ENCODE measurements around the gene KCNK16.

Gene KCNK16

GRCh38 chr6:39341352-39341751, 18.9 kb upstream of the KCNK16 start:
- Histone ChIP-seq H3K4me1 (ENCODE audit: low read depth, poor library complexity, severe bottlenecking) (no peaks in the 10 kb centered on the region), H3K79me2 (ENCODE audit: insufficient read depth, low read depth) (no peaks in the 10 kb centered on the region), H3K4me2 (no peak overlapping the region), H3K4me3 (IDR thresholded peaks at IDR 0.05; ENCODE audit: insufficient read depth, low read depth, low read length) (no peak overlapping the region), H3K27ac (no peak overlapping the region), H3K27me3 (ENCODE audit: insufficient read depth, low read depth) (no peaks in the 10 kb centered on the region), H2AFZ (ENCODE audit: low read depth) (no peak overlapping the region), H4K20me1 (ENCODE audit: insufficient read depth) (no peaks in the 10 kb centered on the region), H3K36me3 (ENCODE audit: insufficient read depth) (no peaks in the 10 kb centered on the region), H3K9ac (no peak overlapping the region)
- TF ChIP-seq, protein P1, sequence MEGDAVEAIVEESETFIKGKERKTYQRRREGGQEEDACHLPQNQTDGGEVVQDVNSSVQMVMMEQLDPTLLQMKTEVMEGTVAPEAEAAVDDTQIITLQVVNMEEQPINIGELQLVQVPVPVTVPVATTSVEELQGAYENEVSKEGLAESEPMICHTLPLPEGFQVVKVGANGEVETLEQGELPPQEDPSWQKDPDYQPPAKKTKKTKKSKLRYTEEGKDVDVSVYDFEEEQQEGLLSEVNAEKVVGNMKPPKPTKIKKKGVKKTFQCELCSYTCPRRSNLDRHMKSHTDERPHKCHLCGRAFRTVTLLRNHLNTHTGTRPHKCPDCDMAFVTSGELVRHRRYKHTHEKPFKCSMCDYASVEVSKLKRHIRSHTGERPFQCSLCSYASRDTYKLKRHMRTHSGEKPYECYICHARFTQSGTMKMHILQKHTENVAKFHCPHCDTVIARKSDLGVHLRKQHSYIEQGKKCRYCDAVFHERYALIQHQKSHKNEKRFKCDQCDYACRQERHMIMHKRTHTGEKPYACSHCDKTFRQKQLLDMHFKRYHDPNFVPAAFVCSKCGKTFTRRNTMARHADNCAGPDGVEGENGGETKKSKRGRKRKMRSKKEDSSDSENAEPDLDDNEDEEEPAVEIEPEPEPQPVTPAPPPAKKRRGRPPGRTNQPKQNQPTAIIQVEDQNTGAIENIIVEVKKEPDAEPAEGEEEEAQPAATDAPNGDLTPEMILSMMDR (conservative IDR thresholded peaks at IDR 0.05; ENCODE audit: low read depth, low read length): no peak

DNA sequence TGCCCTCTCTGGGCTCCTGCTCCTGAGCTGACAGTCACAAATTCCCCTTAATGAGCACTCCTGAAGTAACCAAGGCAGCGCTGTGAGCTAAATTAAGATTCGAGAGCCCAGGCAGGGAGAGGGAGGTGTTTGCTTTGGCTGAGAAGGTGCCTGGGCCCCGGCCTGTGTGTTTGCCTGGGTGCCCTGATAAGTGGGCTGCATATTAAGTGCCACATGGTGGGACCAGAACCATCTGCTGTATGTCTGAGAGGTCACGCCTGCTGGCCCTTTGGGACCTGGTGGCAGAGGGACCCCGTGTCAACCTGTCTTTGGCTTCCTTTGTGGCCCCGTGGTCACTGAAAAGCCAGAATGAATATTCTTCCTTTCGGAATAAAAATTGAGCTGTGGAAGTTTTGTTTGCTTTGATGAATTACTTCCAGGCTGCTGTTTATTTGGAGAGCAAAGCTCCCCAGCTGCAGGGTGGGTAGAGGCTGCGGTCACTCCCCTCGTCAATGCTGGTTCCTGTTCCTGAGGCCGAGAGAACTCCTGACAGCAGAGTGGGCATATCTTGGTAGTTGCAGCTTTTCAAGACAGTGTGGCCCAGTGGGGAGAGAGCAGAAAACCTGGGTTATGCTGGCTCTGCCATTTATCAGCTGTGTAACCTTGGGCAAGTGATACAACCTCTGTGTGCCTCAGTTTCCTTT, 17.5 kb upstream of the KCNK16 start:
- H4K20me1 ChIP-seq (ENCODE audit: insufficient read depth): no peaks in the 10 kb centered on the region
- no peaks in the 10 kb centered on the region for H3K27me3 ChIP-seq (ENCODE audit: insufficient read depth, low read depth)
- TF ChIP-seq, protein P1 (conservative IDR thresholded peaks at IDR 0.05; ENCODE audit: low read depth, low read length): no peak
- no peak overlapping the region for H3K9ac ChIP-seq
- no peaks in the 10 kb centered on the region for H3K36me3 ChIP-seq (ENCODE audit: insufficient read depth)
- H3K4me1 ChIP-seq (ENCODE audit: low read depth, poor library complexity, severe bottlenecking): no peaks in the 10 kb centered on the region
- H2AFZ ChIP-seq (ENCODE audit: low read depth): no peak overlapping the region
- H3K27ac ChIP-seq: no peak overlapping the region
- no peak overlapping the region for H3K4me3 ChIP-seq (IDR thresholded peaks at IDR 0.05; ENCODE audit: insufficient read depth, low read depth, low read length)
- H3K79me2 ChIP-seq (ENCODE audit: insufficient read depth, low read depth): no peaks in the 10 kb centered on the region
- no peak overlapping the region for H3K4me2 ChIP-seq

DNA sequence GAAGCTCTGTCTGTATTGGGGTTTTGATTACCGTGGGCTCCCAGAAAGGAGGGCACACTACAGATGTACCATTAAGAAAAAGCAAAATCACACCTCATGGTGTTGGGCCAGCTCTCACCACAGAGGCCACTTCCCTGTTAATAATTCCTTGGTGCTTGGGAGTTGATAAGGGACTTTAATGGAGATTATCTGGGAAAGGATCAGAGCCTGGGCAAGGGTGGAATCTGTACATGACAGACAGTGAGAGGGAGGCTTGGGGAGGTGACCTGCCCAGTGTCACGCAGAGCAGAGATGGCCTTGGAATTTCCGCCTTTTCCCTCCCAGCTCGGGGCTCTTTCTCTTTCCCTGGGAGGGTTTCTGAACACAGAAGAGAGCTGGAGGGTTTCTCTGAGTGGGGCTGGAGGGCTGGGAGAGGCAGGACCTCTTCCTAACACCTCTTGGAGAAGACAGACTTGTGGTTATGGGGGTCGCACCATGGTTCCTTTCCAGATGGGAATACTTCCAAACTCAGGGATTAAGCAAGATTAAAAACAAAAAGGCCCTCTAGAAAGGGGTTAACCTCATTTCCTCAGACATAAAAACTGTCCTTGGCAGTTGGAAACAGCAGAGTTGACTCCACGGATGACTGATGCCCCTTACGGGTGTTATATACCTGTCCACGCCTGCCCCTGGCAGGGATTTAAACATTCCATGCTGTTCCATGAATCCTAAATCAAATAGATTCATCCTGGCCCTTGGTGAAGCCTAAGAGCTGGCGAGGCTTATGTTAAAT, 16.8 kb upstream of the KCNK16 start:
- no peaks in the 10 kb centered on the region for H3K79me2 ChIP-seq (ENCODE audit: insufficient read depth, low read depth)
- H3K4me1 ChIP-seq (ENCODE audit: low read depth, poor library complexity, severe bottlenecking): no peaks in the 10 kb centered on the region
- no peak overlapping the region for H2AFZ ChIP-seq (ENCODE audit: low read depth)
- no peaks in the 10 kb centered on the region for H4K20me1 ChIP-seq (ENCODE audit: insufficient read depth)
- TF ChIP-seq, protein P1 (conservative IDR thresholded peaks at IDR 0.05; ENCODE audit: low read depth, low read length): no peak
- no peak overlapping the region for H3K9ac ChIP-seq
- H3K36me3 ChIP-seq (ENCODE audit: insufficient read depth): no peaks in the 10 kb centered on the region
- H3K4me3 ChIP-seq (IDR thresholded peaks at IDR 0.05; ENCODE audit: insufficient read depth, low read depth, low read length): no peak overlapping the region
- no peak overlapping the region for H3K27ac ChIP-seq
- no peak overlapping the region for H3K4me2 ChIP-seq
- H3K27me3 ChIP-seq (ENCODE audit: insufficient read depth, low read depth): no peaks in the 10 kb centered on the region

- Histone ChIP-seq H3K27ac (no peak overlapping the region), H3K79me2 (ENCODE audit: insufficient read depth, low read depth) (no peaks in the 10 kb centered on the region), H3K4me1 (ENCODE audit: low read depth, poor library complexity, severe bottlenecking) (no peaks in the 10 kb centered on the region), H3K4me3 (IDR thresholded peaks at IDR 0.05; ENCODE audit: insufficient read depth, low read depth, low read length) (no peak overlapping the region), H3K4me2 (no peak overlapping the region), H2AFZ (ENCODE audit: low read depth) (no peak overlapping the region), H3K27me3 (ENCODE audit: insufficient read depth, low read depth) (no peaks in the 10 kb centered on the region), H3K36me3 (ENCODE audit: insufficient read depth) (no peaks in the 10 kb centered on the region), H3K9ac (no peak overlapping the region), H4K20me1 (ENCODE audit: insufficient read depth) (no peaks in the 10 kb centered on the region)
- TF ChIP-seq, protein P1 (conservative IDR thresholded peaks at IDR 0.05; ENCODE audit: low read depth, low read length): no peak
Observed at GRCh38 chr6:39338397-39338796, 15.9 kb upstream of the KCNK16 start.

Measured in KMS-11 (cell line).